Measurements from ENCODE around the gene NCOA1.

- TF ChIP-seq CTCF (IDR thresholded peaks at IDR 0.05; ENCODE audit: borderline replicate concordance, extremely low read depth, low read length, poor library complexity, severe bottlenecking): no peak
- TF ChIP-seq EZH2 (IDR thresholded peaks at IDR 0.05; ENCODE audit: borderline replicate concordance, low read depth, low read length, severe bottlenecking): no peak
These were observed 53.5 kb downstream of the NCOA1 start for GRCh38 chr2:24544456-24545115.
